AG10803 (cell line): ENCODE data around the gene FBXO31.
A peak's percentile ranks its signal among the peaks of the same experiment; 100 is the strongest.

ENCODE experiments used
- DNase-seq: peaks from one replicate; pipeline ENCODE4 v3.0.0; 2010; ENCODE audit warnings: low read depth
- H3K4me3 ChIP-seq: 2 replicates; pipeline ENCODE4 v1.5.1; 2011; ENCODE audit warnings: mild to moderate bottlenecking, low read length, control low read depth
- CTCF ChIP-seq: conservative IDR thresholded peaks from 2 replicates; pipeline ENCODE4 v1.5.1; 2011; ENCODE audit warnings: mild to moderate bottlenecking, low read length, control low read depth, inconsistent platforms

The FBXO31 gene

DNA sequence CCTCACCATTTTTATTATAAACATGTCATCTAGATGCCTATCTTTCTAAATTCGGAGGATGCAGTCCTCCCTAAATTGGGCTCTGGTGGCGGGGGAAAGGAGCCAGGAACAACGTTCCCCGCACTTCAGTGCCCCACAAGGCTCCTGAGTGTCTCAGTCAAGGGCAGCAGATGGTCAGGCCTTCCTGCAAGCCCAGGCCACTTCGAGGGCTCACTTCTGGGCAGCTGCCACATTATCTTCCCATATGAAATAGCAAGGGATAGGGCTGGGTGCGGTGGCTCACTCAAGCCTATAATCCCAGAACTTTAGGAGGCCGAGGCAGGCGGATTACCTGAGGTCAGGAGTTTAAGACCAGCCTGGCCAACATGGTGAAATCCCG is 32.3 kb downstream of the FBXO31 start:
- DNase-seq, result peak; percentile 14
- no peak for TF ChIP-seq CTCF
- no peak overlapping the region; the same call in 1 of the 2 replicates for H3K4me3 ChIP-seq

DNA sequence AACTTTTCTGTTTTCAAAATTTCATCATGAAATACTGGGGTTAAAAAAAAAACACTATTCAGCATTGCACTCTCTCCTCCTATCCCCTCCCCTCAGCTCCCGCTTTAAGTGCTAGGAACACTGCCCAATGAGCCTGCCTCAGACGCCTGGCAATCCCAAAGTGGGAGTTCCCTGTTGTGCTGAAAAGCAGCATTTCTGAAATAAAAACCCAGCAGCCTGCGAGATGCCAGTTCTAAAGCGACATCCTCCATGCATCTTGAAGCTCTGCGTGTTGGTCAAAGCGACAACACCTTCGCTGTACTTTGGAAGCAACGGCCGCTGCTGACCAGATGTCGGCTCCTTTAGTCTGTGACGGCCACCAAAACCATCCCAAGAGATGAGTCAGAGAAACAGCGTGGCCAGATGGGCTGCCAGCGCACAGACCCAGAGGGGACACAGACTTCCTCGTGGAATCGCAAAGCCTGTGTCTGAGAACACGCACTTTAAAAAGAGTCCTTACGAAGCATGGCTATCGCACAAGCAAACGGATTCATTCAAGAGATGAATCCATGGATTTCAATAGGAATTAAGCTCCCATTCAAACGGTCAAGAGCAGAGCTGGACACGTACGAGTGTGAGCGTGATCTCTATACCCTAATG is 32.8 kb downstream of the FBXO31 start:
- no peak for TF ChIP-seq CTCF
- DNase-seq, result peak; percentile 53
- peak overlapping the region; percentile 34 for H3K4me3 ChIP-seq

- no peak overlapping the region for H3K4me3 ChIP-seq
- no peak for DNase-seq
- TF ChIP-seq CTCF, result no peak
Observed at GRCh38 chr16:87350031-87350430, 33.5 kb downstream of the FBXO31 start.

DNA sequence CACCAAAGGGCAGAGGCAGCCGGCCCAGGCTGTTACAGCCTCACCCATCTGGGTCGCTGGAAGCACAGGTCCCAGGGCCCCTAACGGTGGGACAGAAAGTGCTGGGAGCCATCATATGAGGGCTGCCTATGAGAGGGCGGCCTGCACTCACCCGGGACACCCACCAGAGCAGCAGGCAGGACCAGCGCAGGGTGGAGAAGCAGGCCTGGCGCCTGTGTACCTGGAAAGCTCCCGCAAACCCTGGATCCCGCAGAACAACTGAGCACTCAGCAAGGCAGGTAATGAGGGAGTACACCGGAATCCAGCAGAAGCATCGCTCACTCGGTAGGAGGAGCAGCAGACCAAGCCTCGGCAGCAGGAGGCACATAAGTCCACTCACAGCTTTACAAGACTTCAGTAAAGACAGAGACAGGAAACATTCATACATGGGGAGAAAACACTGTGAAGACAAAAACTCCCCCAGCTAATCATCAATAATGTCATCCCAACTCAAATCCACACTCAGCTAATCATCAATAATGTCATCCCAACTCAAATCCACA is 34.9 kb downstream of the FBXO31 start:
- TF ChIP-seq CTCF, result no peak
- DNase-seq, result no peak
- no peak overlapping the region for H3K4me3 ChIP-seq

DNA sequence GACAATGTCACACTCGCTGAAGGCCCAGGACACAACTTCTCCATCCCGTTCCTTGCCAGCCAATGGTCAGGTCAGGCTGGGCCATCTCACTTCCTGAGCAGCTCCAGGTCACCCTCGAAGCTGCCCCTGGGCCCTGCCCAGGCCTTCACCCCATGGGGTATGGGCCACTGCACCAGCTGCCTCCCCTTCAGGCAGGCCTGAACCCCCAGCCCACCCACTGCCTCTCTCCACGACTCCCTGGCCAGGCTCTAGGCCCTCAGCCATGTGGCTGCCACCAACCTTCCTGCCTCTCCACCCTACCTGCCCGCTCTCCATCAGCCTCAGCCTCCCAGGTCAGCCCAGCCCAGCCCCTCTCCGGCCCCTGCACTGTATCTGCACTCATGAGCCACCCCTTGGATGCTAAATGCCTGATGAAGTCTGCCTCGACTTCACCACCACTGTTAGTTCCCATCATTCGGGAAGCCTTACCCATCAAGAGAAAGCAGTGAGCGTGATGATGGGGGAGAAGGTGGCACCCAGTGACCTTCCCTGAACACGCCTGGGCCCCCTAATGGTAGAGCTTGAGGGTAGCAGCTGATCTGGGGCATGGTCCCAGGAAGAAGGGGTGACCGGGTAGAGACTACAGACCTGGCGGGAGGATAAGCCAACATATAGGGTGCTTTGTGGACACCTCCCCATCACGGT is 35.5 kb downstream of the FBXO31 start:
- TF ChIP-seq CTCF, result no peak
- no peak for DNase-seq
- no peak overlapping the region for H3K4me3 ChIP-seq

GRCh38 chr16:87346517-87347060 is 37.0 kb downstream of the FBXO31 start:
- H3K4me3 ChIP-seq, result no peak overlapping the region
- DNase-seq, result no peak
- no peak for TF ChIP-seq CTCF
